GM18502 (cell line): ENCODE measurements around the gene TENM3.

ENCODE experiments used
- ATAC-seq: cut with Tn5 transposase; IDR thresholded peaks from one replicate; pipeline ENCODE4 v1.9.1; 2021; ENCODE audit warnings: mild to moderate bottlenecking; ENCODE audit not compliant: unreplicated experiment, poor library complexity

TENM3 gene

GRCh38 chr4:182698212-182698611 is 455.0 kb downstream of the TENM3 start:
- no peak for ATAC-seq

GRCh38 chr4:182699201-182699600 is 456.0 kb downstream of the TENM3 start:
- ATAC-seq, result no peak

DNA sequence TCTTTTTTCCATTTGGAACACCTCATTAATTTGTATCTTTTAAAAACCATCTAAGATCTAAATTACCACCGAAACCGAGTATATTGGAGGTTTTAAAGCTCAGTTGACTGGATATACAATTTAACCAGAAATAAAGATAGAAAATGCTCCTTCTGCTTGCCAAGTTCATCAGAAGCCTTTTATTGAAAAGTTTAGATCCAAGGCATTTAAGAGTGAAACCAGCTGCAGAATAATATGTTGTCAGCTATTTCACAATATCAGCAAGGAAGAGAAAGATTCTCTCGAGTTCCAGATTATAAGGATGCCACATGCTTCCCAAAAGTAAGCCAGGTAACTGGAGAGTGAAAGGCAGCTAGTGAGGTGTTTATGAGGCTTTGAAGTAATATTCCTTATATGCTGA is 456.6 kb downstream of the TENM3 start:
- ATAC-seq, result no peak

DNA sequence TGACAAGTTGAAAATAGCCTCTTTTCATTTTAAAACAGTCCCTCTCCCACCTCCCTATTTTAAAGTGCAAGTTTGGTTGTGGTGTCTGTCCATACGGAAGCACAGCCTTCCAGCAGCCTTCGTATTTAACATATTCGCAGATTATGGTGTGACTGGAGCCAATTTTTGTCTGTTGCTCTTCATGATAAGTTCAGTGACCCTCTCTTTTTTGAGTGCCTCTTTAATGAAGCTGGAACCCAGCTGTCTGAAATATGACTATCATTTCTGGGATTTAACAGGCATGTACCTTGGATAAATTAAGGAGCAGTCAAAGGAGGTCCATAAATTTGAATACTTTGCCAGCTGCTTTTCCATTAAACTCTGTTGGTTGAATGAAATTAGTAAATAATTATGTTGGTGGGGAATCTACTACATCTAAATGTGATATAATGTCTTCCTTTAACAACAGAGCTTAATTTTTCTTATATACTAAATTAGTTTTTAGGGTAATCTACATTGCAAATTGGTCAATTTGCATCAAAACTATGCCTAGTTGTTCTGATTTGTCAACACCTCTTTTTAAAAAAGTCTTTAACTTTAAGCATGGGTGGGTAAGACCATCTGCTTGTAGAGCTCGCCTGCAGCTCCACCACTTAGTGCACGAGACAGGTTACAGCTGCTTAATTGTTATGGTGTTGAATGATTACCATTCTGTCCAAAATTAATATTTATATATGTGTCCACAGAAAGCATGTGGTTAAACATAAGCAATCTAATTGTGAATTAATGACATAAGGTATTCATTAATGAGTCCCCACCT is 457.4 kb downstream of the TENM3 start:
- ATAC-seq, result no peak

DNA sequence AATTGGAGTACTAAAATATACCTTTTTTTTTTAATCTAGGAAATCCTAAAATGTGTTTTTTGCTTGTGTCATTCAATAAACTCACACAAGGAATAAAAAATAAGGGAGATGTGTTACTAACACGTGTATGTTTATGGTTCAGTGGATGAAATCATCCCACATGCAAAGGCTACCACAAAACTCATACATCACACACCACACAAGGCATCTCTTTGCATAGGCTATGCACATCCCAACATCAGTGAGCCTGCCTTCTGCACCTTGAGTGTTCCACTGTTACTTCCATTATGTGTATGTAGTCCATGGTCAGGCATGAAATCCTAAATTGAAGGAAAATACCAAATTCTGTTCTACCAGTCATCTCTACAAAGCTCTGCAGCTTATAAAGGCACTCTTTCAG is 460.9 kb downstream of the TENM3 start:
- no peak for ATAC-seq

- no peak for ATAC-seq
These were observed 461.7 kb downstream of the TENM3 start for GRCh38 chr4:182704948-182705347.

DNA sequence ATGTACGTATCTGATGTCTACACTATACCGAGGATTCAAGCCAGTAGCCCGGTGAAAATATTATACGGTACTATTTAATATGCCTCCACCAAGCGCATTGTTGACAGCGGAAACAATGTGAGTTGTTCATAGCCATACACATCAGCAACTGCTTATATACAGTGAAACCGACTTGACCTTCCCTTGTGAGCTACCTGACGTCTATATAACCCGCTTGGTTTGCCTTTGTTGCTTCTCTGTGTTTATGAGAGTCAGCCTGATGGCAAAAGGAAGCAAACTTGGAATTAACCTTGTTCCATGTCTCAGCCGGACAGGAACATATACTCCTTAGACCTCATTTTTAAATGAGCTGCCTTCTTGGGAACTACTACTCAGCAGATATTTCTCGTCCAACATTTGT is 462.2 kb downstream of the TENM3 start:
- ATAC-seq, result no peak

DNA sequence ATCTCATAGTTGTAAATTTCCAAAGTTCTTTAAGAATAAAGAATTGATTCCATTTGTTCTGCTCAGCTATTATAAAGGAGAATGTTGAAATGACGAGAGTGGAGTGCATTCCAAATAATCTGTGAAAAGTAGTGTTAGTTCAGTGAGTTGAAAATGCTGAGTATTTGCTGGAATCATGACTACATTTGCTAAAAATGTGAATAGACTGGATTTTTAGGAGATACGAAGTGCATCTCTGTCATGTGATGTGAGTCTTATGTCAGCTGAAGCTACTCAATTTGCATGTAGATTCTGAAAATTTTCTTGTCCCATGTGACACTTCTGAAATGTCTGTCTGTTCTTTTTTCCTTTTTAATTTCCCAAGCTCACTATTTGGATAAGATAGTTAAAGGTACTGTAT is 468.0 kb downstream of the TENM3 start:
- no peak for ATAC-seq

GRCh38 chr4:182715548-182715947 is 472.3 kb downstream of the TENM3 start:
- no peak for ATAC-seq

- ATAC-seq, result no peak
These were observed 473.0 kb downstream of the TENM3 start for GRCh38 chr4:182716192-182716591.

DNA sequence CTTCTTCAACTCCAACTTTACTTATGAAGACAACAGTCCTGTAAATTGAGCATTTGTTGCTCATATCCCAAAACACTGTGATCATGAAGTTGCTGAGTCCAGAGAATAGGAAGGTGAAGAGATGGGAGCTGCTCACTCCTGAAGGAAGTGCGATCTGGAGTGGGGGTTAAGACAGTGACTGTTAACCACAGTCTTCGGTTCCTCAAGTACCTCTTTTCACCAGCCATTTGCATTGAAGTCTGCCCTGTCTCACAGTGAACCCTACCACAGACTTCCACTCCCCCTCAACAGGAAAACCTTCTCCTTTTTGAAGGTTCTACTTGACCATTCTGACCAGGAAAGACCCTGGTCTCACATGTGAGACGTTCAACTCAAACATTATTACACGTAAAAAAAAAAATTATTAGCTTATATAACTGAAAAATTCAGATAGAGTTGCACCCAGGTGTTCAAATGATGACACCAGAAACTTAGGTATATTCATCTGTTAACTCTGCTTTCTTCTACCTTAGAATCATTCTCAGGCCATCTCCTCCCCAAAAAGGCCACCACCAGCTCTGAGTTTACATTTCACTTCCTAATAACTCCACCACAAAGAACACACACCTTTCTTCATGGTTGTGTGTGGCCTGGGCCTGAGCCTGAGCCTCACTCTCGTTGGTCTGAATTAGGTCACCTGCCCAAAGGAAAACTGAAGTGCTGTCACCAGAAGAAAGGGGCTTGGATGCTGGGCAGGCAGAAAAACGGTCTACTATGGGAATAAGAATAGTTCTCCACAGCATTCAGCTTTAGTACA is 474.8 kb downstream of the TENM3 start:
- ATAC-seq, result peak; percentile 61

GRCh38 chr4:182724414-182724813 is 481.2 kb downstream of the TENM3 start:
- ATAC-seq, result no peak

DNA sequence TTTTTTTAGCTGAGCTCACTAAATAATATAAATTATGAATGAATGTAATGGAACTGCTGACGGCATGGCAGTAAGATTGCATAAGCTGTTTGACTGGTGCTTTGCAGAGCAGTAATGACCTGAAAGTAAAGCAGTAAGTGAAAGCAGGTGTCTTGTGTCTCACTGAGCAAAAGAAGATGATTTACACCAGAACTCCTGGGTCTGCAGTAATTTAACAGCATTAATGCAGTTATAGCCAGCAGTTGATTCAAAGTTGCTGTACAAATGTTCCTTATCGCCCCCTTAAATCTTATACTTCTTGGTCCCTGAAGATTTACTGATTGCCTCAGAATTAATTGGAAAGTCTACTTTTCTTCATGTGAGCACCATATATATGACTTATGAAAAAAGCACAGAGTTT is 486.3 kb downstream of the TENM3 start:
- no peak for ATAC-seq

- ATAC-seq, result no peak
These were observed 487.6 kb downstream of the TENM3 start for GRCh38 chr4:182730791-182731190.

GRCh38 chr4:182736207-182736606 is 493.0 kb downstream of the TENM3 start:
- ATAC-seq, result no peak

- no peak for ATAC-seq
These were observed 495.3 kb downstream of the TENM3 start for GRCh38 chr4:182738283-182739047.

- no peak for ATAC-seq
These were observed 497.1 kb downstream of the TENM3 start for GRCh38 chr4:182740256-182740655.

GRCh38 chr4:182741054-182741453 is 497.9 kb downstream of the TENM3 start:
- ATAC-seq, result no peak

GRCh38 chr4:182741914-182742313 is 498.7 kb downstream of the TENM3 start:
- no peak for ATAC-seq

GRCh38 chr4:182743815-182744214 is 500.6 kb downstream of the TENM3 start:
- no peak for ATAC-seq

DNA sequence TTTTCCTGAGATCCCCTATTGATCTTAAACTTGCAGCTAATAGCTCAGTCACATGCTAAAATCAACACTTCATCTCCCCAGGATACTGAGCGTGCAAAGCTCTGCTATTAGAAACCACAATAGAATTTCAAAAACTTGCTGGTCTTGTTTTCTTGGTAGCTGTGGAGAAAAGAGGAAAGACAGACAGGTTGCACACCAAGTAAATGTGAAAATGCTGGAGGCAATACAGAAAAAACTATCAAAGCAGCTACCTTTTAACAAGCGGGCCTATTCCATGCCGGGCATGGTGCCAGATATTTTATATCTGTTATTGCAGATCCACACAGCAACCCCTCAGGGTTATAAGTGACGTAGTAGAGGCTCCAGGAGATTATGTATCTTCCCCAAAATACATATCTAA is 502.0 kb downstream of the TENM3 start:
- no peak for ATAC-seq
